Neuronal stem cell (in vitro differentiated cells): ENCODE measurements around the gene MYO5A.
"Not testable (repeated sequence)": the region's sequence is repeated elsewhere in the genome, so short reads cannot be mapped to it uniquely, and the experiment has no call there.

Experiments used
- DNase-seq: peaks from one replicate; pipeline ENCODE4 v3.0.0-alpha.2; 2013; ENCODE audit warnings: low spot score
- H2AFZ ChIP-seq: one replicate; pipeline ENCODE4 v1.6.1; 2013; ENCODE audit warnings: mild to moderate bottlenecking, low read length, inconsistent platforms
- H2AK5ac ChIP-seq: 2 replicates; pipeline ENCODE4 v1.6.1; 2013; ENCODE audit warnings: low read depth, mild to moderate bottlenecking, inconsistent platforms, low read length, moderate library complexity, mixed read lengths
- H2BK120ac ChIP-seq: 2 replicates; pipeline ENCODE4 v1.6.1; 2013; ENCODE audit warnings: low read depth, mild to moderate bottlenecking, inconsistent platforms, low read length, moderate library complexity, mixed read lengths
- H2BK12ac ChIP-seq: one replicate; pipeline ENCODE4 v1.6.1; 2013; ENCODE audit warnings: low read length, inconsistent platforms
- H2BK15ac ChIP-seq: 2 replicates; pipeline ENCODE4 v1.6.1; 2013; ENCODE audit warnings: mild to moderate bottlenecking, low read length, inconsistent platforms, mixed read lengths
- H2BK5ac ChIP-seq: one replicate; pipeline ENCODE4 v1.6.1; 2013; ENCODE audit warnings: inconsistent platforms, mild to moderate bottlenecking, low read length, moderate library complexity
- H3K14ac ChIP-seq: one replicate; pipeline ENCODE4 v1.6.1; 2013; ENCODE audit warnings: low read length, inconsistent platforms
- H3K18ac ChIP-seq: 2 replicates; pipeline ENCODE4 v1.6.1; 2013; ENCODE audit warnings: low read length, inconsistent platforms
- H3K23ac ChIP-seq: 2 replicates; pipeline ENCODE4 v1.6.1; 2013; ENCODE audit warnings: low read depth, mild to moderate bottlenecking, mixed read lengths, low read length, inconsistent platforms; ENCODE audit not compliant: poor library complexity
- H3K27ac ChIP-seq: replicated peaks from 3 replicates; pipeline ENCODE4 v1.5.1; 2013; ENCODE audit warnings: low read length, inconsistent platforms
- H3K27me3 ChIP-seq, 3 experiments: 2 replicates each; pipeline ENCODE4 v1.6.1; 2013; ENCODE audit warnings: low read length in 3 of 3, mild to moderate bottlenecking in 2 of 3, inconsistent platforms in 1 of 3, low read depth in 1 of 3, mixed read lengths in 1 of 3, moderate library complexity in 1 of 3; ENCODE audit not compliant: control insufficient read depth in 3 of 3, insufficient read depth in 3 of 3
- H3K36me3 ChIP-seq, 2 donors: replicated peaks in 1 of 2; 2 replicates each; pipeline ENCODE4 v1.6.1; 2013; ENCODE audit warnings: low read length in 2 of 2; ENCODE audit not compliant: control insufficient read depth in 2 of 2, insufficient read depth in 2 of 2
- H3K4ac ChIP-seq: 2 replicates; pipeline ENCODE4 v1.6.1; 2013; ENCODE audit warnings: inconsistent platforms, mild to moderate bottlenecking, low read length, moderate library complexity
- H3K4me1 ChIP-seq, 2 donors: 1 replicate in 1 of 2; 2 replicates in 1 of 2; pipeline ENCODE4 v1.6.1; 2013; ENCODE audit warnings: low read length in 2 of 2, low read depth in 1 of 2; ENCODE audit not compliant: control insufficient read depth in 2 of 2, insufficient read depth in 1 of 2
- H3K4me2 ChIP-seq: one replicate; pipeline ENCODE4 v1.6.1; 2013; ENCODE audit warnings: mild to moderate bottlenecking, low read length, inconsistent platforms; ENCODE audit not compliant: insufficient read depth, poor library complexity, severe bottlenecking
- H3K4me3 ChIP-seq, 2 donors: 2 replicates each; pipeline ENCODE4 v1.5.1; 2013; ENCODE audit warnings: low read length in 2 of 2, mild to moderate bottlenecking in 2 of 2, inconsistent platforms in 1 of 2, moderate library complexity in 1 of 2
- H3K79me1 ChIP-seq: one replicate; pipeline ENCODE4 v1.6.1; 2013; ENCODE audit warnings: low read depth, mild to moderate bottlenecking, inconsistent platforms, low read length, moderate library complexity
- H3K9ac ChIP-seq: one replicate; pipeline ENCODE4 v1.6.1; 2013; ENCODE audit warnings: mild to moderate bottlenecking, low read depth, low read length, inconsistent platforms; ENCODE audit not compliant: poor library complexity
- H3K9me3 ChIP-seq, 2 donors: replicated peaks in 1 of 2; 2 replicates each; pipeline versions ENCODE3 to v1.6.1; 2013; ENCODE audit warnings: low read length in 2 of 2, mild to moderate bottlenecking in 2 of 2, inconsistent platforms in 1 of 2, low read depth in 1 of 2, mixed read lengths in 1 of 2, moderate library complexity in 1 of 2; ENCODE audit not compliant: control insufficient read depth in 2 of 2, insufficient read depth in 1 of 2
- H4K8ac ChIP-seq: one replicate; pipeline ENCODE4 v1.6.1; 2013; ENCODE audit warnings: low read depth, mild to moderate bottlenecking, inconsistent platforms, low read length, moderate library complexity
- H4K91ac ChIP-seq: one replicate; pipeline ENCODE4 v1.6.1; 2013; ENCODE audit warnings: low read length, low read depth, mild to moderate bottlenecking, inconsistent platforms; ENCODE audit not compliant: poor library complexity
- WGBS, 2 donors: extraction: QIAGEN DNeasy Blood & Tissue Kit; methylation state at CpG; one replicate each; pipeline ENCODE4 v1.1.7; 2013; ENCODE audit warnings: missing lambda C conversion rate in 2 of 2, mixed read lengths in 1 of 2; ENCODE audit not compliant: insufficient read length in 2 of 2, insufficient replicate concordance in 1 of 2; ENCODE audit errors: extremely low coverage in 2 of 2; 5-methylcytosine and 5-hydroxymethylcytosine counted together

The MYO5A gene

DNA sequence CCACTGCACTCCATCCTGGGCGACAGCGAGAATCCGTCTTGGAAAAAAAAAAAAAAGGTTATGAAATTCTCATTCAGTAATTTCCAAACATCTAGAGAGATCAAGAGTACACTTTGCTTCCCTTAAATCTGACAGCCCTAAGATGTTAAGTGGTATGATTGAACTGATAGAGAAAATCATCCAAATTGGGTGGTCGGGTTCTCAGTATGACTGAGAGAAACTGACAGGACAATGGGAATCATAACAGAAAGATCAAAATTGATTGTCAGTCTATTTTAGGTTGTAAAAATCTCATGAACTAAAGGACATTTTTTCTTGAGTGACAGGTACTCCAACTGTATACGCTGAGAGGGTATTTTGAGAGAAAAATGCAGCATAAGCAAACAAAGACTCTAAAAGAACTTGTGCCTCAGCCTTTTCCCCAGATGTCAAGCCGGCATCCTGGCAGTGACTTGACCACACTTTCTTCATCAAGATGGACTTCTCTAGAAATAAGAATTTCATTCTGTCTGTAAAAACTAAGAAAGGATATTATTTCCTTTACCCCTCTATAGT, 65.8 kb downstream of the MYO5A start:
- no peak overlapping the region for H4K8ac ChIP-seq
- no peaks in the 10 kb centered on the region for H3K36me3 ChIP-seq
- no peak overlapping the region for H3K23ac ChIP-seq
- H2BK15ac ChIP-seq = no peak overlapping the region
- H3K18ac ChIP-seq = no peak overlapping the region
- peaks cover 0 to 5% of the 10 kb centered on the region in 2 donors for H3K9me3 ChIP-seq
- no peak overlapping the region for H3K9ac ChIP-seq
- no peak overlapping the region for H4K91ac ChIP-seq
- no peak overlapping the region for H3K14ac ChIP-seq
- H3K4me3 ChIP-seq = no peak overlapping the region
- peaks cover 4% of the 10 kb centered on the region for H3K79me1 ChIP-seq
- no peak overlapping the region for H3K4ac ChIP-seq
- no peak overlapping the region for H2AFZ ChIP-seq
- no peak overlapping the region for H2BK5ac ChIP-seq
- peaks cover 0 to 5% of the 10 kb centered on the region in 2 donors for H3K4me1 ChIP-seq
- H2BK12ac ChIP-seq = no peak overlapping the region
- H3K27ac ChIP-seq = no peak overlapping the region
- no peak overlapping the region for H3K4me2 ChIP-seq
- no peak overlapping the region for H2BK120ac ChIP-seq
- no peak overlapping the region for H2AK5ac ChIP-seq
- no peaks in the 10 kb centered on the region for H3K27me3 ChIP-seq
- DNase-seq = no peak
- no CpG with 5 or more reads among the region's 6 CpGs for WGBS, 2 donors

DNA sequence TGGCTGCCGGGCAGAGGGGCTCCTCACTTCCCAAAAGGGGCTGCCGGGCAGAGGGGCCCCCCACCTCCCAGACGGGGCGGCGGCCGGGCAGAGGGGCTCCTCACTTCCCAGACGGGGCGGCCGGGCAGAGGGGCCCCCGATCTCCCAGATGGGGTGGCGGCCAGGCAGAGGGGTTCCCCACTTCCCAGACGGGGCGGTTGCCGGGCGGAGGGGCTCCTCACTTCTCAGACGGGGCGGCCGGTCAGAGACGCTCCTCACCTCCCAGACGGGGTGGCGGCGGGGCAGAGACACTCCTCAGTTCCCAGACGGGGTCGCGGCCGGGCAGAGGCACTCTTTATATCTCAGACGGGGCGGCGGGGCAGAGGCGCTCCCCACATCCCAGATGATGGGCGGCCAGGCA, 69.0 kb downstream of the MYO5A start:
- not testable (repeated sequence) for H2AFZ ChIP-seq, H2AK5ac ChIP-seq, H3K9ac ChIP-seq, H2BK5ac ChIP-seq, H3K4me1 ChIP-seq, H3K27ac ChIP-seq, DNase-seq, H2BK15ac ChIP-seq, H2BK12ac ChIP-seq, H2BK120ac ChIP-seq, H3K4ac ChIP-seq, H3K14ac ChIP-seq, H4K8ac ChIP-seq, H3K79me1 ChIP-seq, H3K36me3 ChIP-seq, H3K27me3 ChIP-seq, H3K23ac ChIP-seq, H3K18ac ChIP-seq, H4K91ac ChIP-seq, H3K4me2 ChIP-seq, H3K9me3 ChIP-seq, H3K4me3 ChIP-seq
- no CpG with 5 or more reads among the region's 31 CpGs for WGBS, 2 donors

DNA sequence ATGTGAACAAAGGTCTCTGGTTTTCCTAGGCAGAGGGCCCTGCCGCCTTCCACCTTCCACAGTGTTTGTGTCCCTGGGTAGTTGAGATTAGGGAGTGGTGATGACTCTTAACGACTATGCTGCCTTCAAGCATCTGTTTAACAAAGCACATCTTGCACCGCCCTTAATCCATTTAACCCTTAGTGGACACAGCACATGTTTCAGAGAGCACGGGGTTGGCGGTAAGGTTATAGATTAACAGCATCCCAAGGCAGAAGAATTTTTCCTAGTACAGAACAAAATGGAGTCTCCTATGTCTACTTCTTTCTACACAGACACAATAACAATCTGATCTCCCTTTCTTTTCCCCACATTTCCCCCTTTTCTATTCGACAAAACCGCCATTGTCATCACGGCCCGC, 69.4 kb downstream of the MYO5A start:
- no CpG with 5 or more reads among the region's 9 CpGs for WGBS, 2 donors
- not testable (repeated sequence) for H4K91ac ChIP-seq, H2BK12ac ChIP-seq

GRCh38 chr15:52448011-52448890, 80.4 kb downstream of the MYO5A start:
- Histone ChIP-seq H2BK12ac (no peak overlapping the region), H3K79me1 (peaks cover 3% of the 10 kb centered on the region), H2AK5ac (no peak overlapping the region), H3K36me3 (no peaks in the 10 kb centered on the region), H3K4me3 (no peak overlapping the region), H2BK5ac (no peak overlapping the region), H3K27ac (no peak overlapping the region), H3K27me3 (no peaks in the 10 kb centered on the region), H2BK15ac (no peak overlapping the region), H3K18ac (no peak overlapping the region), H4K8ac (no peak overlapping the region), H3K4me1 (peaks cover 0 to 3% of the 10 kb centered on the region in 2 donors), H4K91ac (no peak overlapping the region), H3K4ac (no peak overlapping the region), H3K14ac (no peak overlapping the region), H3K9me3 (peaks cover 3 to 10% of the 10 kb centered on the region in 2 donors), H2BK120ac (no peak overlapping the region), H3K4me2 (no peak overlapping the region), H2AFZ (no peak overlapping the region), H3K9ac (no peak overlapping the region), H3K23ac (no peak overlapping the region)
- no CpG with 5 or more reads among the region's 6 CpGs for WGBS, 2 donors
- no peak for DNase-seq

More for the DNA sequence above, 69.4 kb downstream of the MYO5A start:
- not testable (repeated sequence) for H3K4me3 ChIP-seq, DNase-seq, H3K23ac ChIP-seq, H4K8ac ChIP-seq, H3K79me1 ChIP-seq, H2BK120ac ChIP-seq, H2AFZ ChIP-seq, H3K14ac ChIP-seq, H2BK5ac ChIP-seq, H3K36me3 ChIP-seq, H3K27ac ChIP-seq, H2AK5ac ChIP-seq, H3K27me3 ChIP-seq, H3K9me3 ChIP-seq, H3K4me2 ChIP-seq, H3K18ac ChIP-seq, H3K4me1 ChIP-seq, H3K9ac ChIP-seq, H2BK15ac ChIP-seq, H3K4ac ChIP-seq
